Rectal smooth muscle tissue (tissue), 1 donor: ENCODE measurements around the gene MORN1.

Experiments used
- H3K27ac ChIP-seq: one replicate; pipeline ENCODE4 v1.7.0; 2013; ENCODE audit warnings: low read depth, low read length, inconsistent platforms
- H3K27me3 ChIP-seq: one replicate; pipeline ENCODE4 v1.7.0; 2013; ENCODE audit warnings: low read length; ENCODE audit not compliant: control insufficient read depth, insufficient read depth
- H3K36me3 ChIP-seq: one replicate; pipeline ENCODE4 v1.7.0; 2013; ENCODE audit warnings: low read length; ENCODE audit not compliant: control insufficient read depth, insufficient read depth
- H3K4me1 ChIP-seq: one replicate; pipeline ENCODE4 v1.7.0; 2013; ENCODE audit warnings: low read length; ENCODE audit not compliant: control insufficient read depth, insufficient read depth
- H3K4me3 ChIP-seq: one replicate; pipeline ENCODE4 v1.7.0; 2013; ENCODE audit warnings: low read length
- H3K9ac ChIP-seq: one replicate; pipeline ENCODE4 v1.7.0; 2013; ENCODE audit warnings: low read length

The MORN1 gene

GRCh38 chr1:2346691-2347408, 44.5 kb downstream of the MORN1 start:
- Histone ChIP-seq H3K4me1 (no peaks in the 10 kb centered on the region), H3K36me3 (no peaks in the 10 kb centered on the region), H3K27me3 (no peaks in the 10 kb centered on the region), H3K9ac (no peak overlapping the region), H3K4me3 (no peak overlapping the region), H3K27ac (no peak overlapping the region)

- no peak overlapping the region for H3K27ac ChIP-seq
- H3K27me3 ChIP-seq: no peaks in the 10 kb centered on the region
- no peaks in the 10 kb centered on the region for H3K4me1 ChIP-seq
- H3K36me3 ChIP-seq: no peaks in the 10 kb centered on the region
- H3K4me3 ChIP-seq: no peak overlapping the region
- H3K9ac ChIP-seq: no peak overlapping the region
Observed at GRCh38 chr1:2345297-2346075, 45.9 kb downstream of the MORN1 start.

GRCh38 chr1:2344744-2345296, 46.5 kb downstream of the MORN1 start:
- Histone ChIP-seq H3K36me3 (no peaks in the 10 kb centered on the region), H3K27ac (no peak overlapping the region), H3K27me3 (no peaks in the 10 kb centered on the region), H3K4me1 (no peaks in the 10 kb centered on the region), H3K9ac (no peak overlapping the region), H3K4me3 (no peak overlapping the region)

GRCh38 chr1:2344121-2344681, 47.2 kb downstream of the MORN1 start:
- no peak overlapping the region for H3K9ac ChIP-seq
- H3K4me1 ChIP-seq: no peaks in the 10 kb centered on the region
- no peaks in the 10 kb centered on the region for H3K36me3 ChIP-seq
- no peaks in the 10 kb centered on the region for H3K27me3 ChIP-seq
- no peak overlapping the region for H3K4me3 ChIP-seq
- H3K27ac ChIP-seq: no peak overlapping the region

- H3K27ac ChIP-seq: no peak overlapping the region
- no peaks in the 10 kb centered on the region for H3K27me3 ChIP-seq
- no peak overlapping the region for H3K4me3 ChIP-seq
- H3K36me3 ChIP-seq: no peaks in the 10 kb centered on the region
- H3K9ac ChIP-seq: no peak overlapping the region
- H3K4me1 ChIP-seq: no peaks in the 10 kb centered on the region
Observed at GRCh38 chr1:2343023-2343935, 48.1 kb downstream of the MORN1 start.

GRCh38 chr1:2342384-2343022, 48.9 kb downstream of the MORN1 start:
- no peak overlapping the region for H3K4me3 ChIP-seq
- H3K9ac ChIP-seq: no peak overlapping the region
- H3K36me3 ChIP-seq: no peaks in the 10 kb centered on the region
- no peak overlapping the region for H3K27ac ChIP-seq
- no peaks in the 10 kb centered on the region for H3K4me1 ChIP-seq
- no peaks in the 10 kb centered on the region for H3K27me3 ChIP-seq

- Histone ChIP-seq H3K27ac (no peak overlapping the region), H3K4me1 (no peaks in the 10 kb centered on the region), H3K4me3 (no peak overlapping the region), H3K36me3 (no peaks in the 10 kb centered on the region), H3K27me3 (no peaks in the 10 kb centered on the region), H3K9ac (no peak overlapping the region)
Observed at GRCh38 chr1:2341706-2342383, 49.5 kb downstream of the MORN1 start.

- H3K27ac ChIP-seq: no peak overlapping the region
- no peaks in the 10 kb centered on the region for H3K27me3 ChIP-seq
- H3K4me1 ChIP-seq: no peaks in the 10 kb centered on the region
- no peak overlapping the region for H3K9ac ChIP-seq
- H3K36me3 ChIP-seq: no peaks in the 10 kb centered on the region
- H3K4me3 ChIP-seq: no peak overlapping the region
Observed at GRCh38 chr1:2340918-2341254, 50.5 kb downstream of the MORN1 start.

GRCh38 chr1:2340086-2340917, 51.1 kb downstream of the MORN1 start:
- Histone ChIP-seq H3K4me3 (no peak overlapping the region), H3K4me1 (no peaks in the 10 kb centered on the region), H3K9ac (no peak overlapping the region), H3K27me3 (no peaks in the 10 kb centered on the region), H3K27ac (no peak overlapping the region), H3K36me3 (no peaks in the 10 kb centered on the region)

- H3K27ac ChIP-seq: no peak overlapping the region
- no peaks in the 10 kb centered on the region for H3K4me1 ChIP-seq
- H3K9ac ChIP-seq: no peak overlapping the region
- no peaks in the 10 kb centered on the region for H3K27me3 ChIP-seq
- H3K36me3 ChIP-seq: no peaks in the 10 kb centered on the region
- no peak overlapping the region for H3K4me3 ChIP-seq
Observed at GRCh38 chr1:2339206-2340085, 51.9 kb downstream of the MORN1 start.
